ENCODE results near the gene ZNF225. TPM values are rescaled to one million over a fixed set of nuclear protein-coding genes. Genes with fewer than 3 reads are reported as not detected.

The ZNF225 gene
- total and polyA plus RNA-seq, 9 of the 15 experiments (the other 6 are each of a cell fraction or from before 2014, with no cell fraction given) = 1.4 to 4.2 (median 2.2) TPM

GRCh38 chr19:44141191-44142058, 28.2 kb downstream of the ZNF225 start, which contains the start of gene ZNF234 (continued):
- no peak for TF ChIP-seq PHF21A (IDR thresholded peaks at IDR 0.05; ENCODE audit: borderline replicate concordance, low read depth)
- no peak for TF ChIP-seq ARID3A (IDR thresholded peaks at IDR 0.05; ENCODE audit: borderline replicate concordance, low read depth, low read length)
- peak in 1 of 2 experiments; percentile 73 for TF ChIP-seq E2F6 (IDR thresholded peaks at IDR 0.05; ENCODE audit: borderline replicate concordance in 1 of 2, extremely low read depth in 1 of 2, insufficient read depth in 1 of 2, insufficient read length in 1 of 2, low read depth in 1 of 2, low read length in 1 of 2, poor library complexity in 1 of 2, severe bottlenecking in 1 of 2)
- no peak for TF ChIP-seq PRPF4 (IDR thresholded peaks at IDR 0.05; ENCODE audit: insufficient read depth, low read depth, low read length, poor library complexity, severe bottlenecking)
- TF ChIP-seq ZNF277 (CRISPR knock-in tag; IDR thresholded peaks at IDR 0.05; ENCODE audit: borderline replicate concordance) = no peak
- TF ChIP-seq RFX5 (IDR thresholded peaks at IDR 0.05; ENCODE audit: low read depth, low read length) = no peak
- peak; percentile 57 for TF ChIP-seq EGR1 (conservative IDR thresholded peaks at IDR 0.05)
- TF ChIP-seq USF2 (CRISPR knock-in tag; IDR thresholded peaks at IDR 0.05) = no peak
- no peak for TF ChIP-seq ATF7 (IDR thresholded peaks at IDR 0.05)
- TF ChIP-seq ARID4B (CRISPR knock-in tag; IDR thresholded peaks at IDR 0.05) = no peak
- no peak for TF ChIP-seq XRCC4 (IDR thresholded peaks at IDR 0.05; ENCODE audit: extremely low read depth, insufficient read depth, insufficient read length)
- TF ChIP-seq MIER1 (IDR thresholded peaks at IDR 0.05; ENCODE audit: low read depth) = no peak
- TF ChIP-seq PATZ1 (CRISPR knock-in tag; IDR thresholded peaks at IDR 0.05; ENCODE audit: borderline replicate concordance) = no peak

Data from K562 (cell line).